IMR-90 (cell line): Measurements from ENCODE around the gene C17orf100. TPM values are rescaled to one million over a fixed set of nuclear protein-coding genes. Genes with fewer than 3 reads are reported as not detected.

Experiments used
- ATAC-seq: fragments of 200-7000 bp; cut with Tn5 transposase; 2 replicates; pipeline ENCODE4 v1.9.1; 2020; ENCODE audit warnings: low read depth, mild to moderate bottlenecking, moderate library complexity
- BruUV-seq: library from RNA; stranded (reverse); fragments of 400-500 nt; replicated peaks from 2 replicates; lab custom pipeline; 2021; lab: Mats Ljungman, UMichigan
- CTCF ChIA-PET: fragments of 300-600 bp; formaldehyde crosslinking; extraction: SDS; loops from one replicate; lab custom pipeline; 2021; ENCODE audit warnings: antibody characterized with exemption; lab: Yijun Ruan, JAX
- POLR2A ChIA-PET: fragments of 300-600 bp; sonication (Branson Sonifier 250); formaldehyde crosslinking; loops from one replicate; lab custom pipeline; 2022; ENCODE audit warnings: antibody characterized with exemption; ENCODE audit not compliant: unreplicated experiment; lab: Charles Lee
- DNase-seq: peaks from one replicate; pipeline ENCODE4 v3.0.0; 2013
- H2AFZ ChIP-seq: replicated peaks from 2 replicates; pipeline ENCODE3; 2013; ENCODE audit warnings: low read length, mild to moderate bottlenecking; ENCODE audit not compliant: poor library complexity
- H2AK5ac ChIP-seq: 2 replicates; pipeline ENCODE4 v1.6.1; 2013; ENCODE audit warnings: low read depth, low read length, inconsistent platforms
- H2AK9ac ChIP-seq: replicated peaks from 2 replicates; pipeline ENCODE3; 2013; ENCODE audit warnings: mild to moderate bottlenecking, low read depth, low read length, moderate library complexity; ENCODE audit not compliant: poor library complexity
- H2BK120ac ChIP-seq: 2 replicates; pipeline ENCODE4 v1.6.1; 2013; ENCODE audit warnings: low read depth, low read length, inconsistent platforms
- H2BK15ac ChIP-seq: 3 replicates; pipeline ENCODE4 v1.6.1; 2013; ENCODE audit warnings: low read depth, low read length, inconsistent platforms
- H2BK20ac ChIP-seq: 2 replicates; pipeline ENCODE4 v1.6.1; 2013; ENCODE audit warnings: low read depth, mild to moderate bottlenecking, inconsistent platforms, low read length, moderate library complexity
- H2BK5ac ChIP-seq: 2 replicates; pipeline ENCODE4 v1.6.1; 2013; ENCODE audit warnings: mild to moderate bottlenecking, low read depth, low read length, inconsistent platforms; ENCODE audit not compliant: poor library complexity, severe bottlenecking
- H3K14ac ChIP-seq: replicated peaks from 2 replicates; pipeline ENCODE4 v1.6.1; 2013; ENCODE audit warnings: low read depth, low read length, inconsistent platforms
- H3K18ac ChIP-seq: 2 replicates; pipeline ENCODE4 v1.6.1; 2013; ENCODE audit warnings: low read depth, low read length, control low read depth
- H3K23ac ChIP-seq: 2 replicates; pipeline ENCODE4 v1.6.1; 2013; ENCODE audit warnings: low read depth, low read length, inconsistent platforms
- H3K27ac ChIP-seq: 2 replicates; pipeline ENCODE4 v1.5.1; 2013; ENCODE audit warnings: mild to moderate bottlenecking, control low read depth, low read length; ENCODE audit not compliant: insufficient read depth
- H3K27me3 ChIP-seq: 2 replicates; pipeline ENCODE4 v1.6.1; 2013; ENCODE audit warnings: low read length; ENCODE audit not compliant: control insufficient read depth, insufficient read depth
- H3K36me3 ChIP-seq: 2 replicates; pipeline ENCODE4 v1.6.1; 2013; ENCODE audit warnings: low read length, mixed read lengths; ENCODE audit not compliant: control insufficient read depth, insufficient read depth
- H3K4ac ChIP-seq: 2 replicates; pipeline ENCODE4 v1.6.1; 2013; ENCODE audit warnings: low read depth, low read length, inconsistent platforms
- H3K4me1 ChIP-seq: 2 replicates; pipeline ENCODE4 v1.6.1; 2013; ENCODE audit warnings: low read length, mixed read lengths; ENCODE audit not compliant: control insufficient read depth, insufficient read depth
- H3K4me2 ChIP-seq: 2 replicates; pipeline ENCODE4 v1.6.1; 2013; ENCODE audit warnings: low read depth, mild to moderate bottlenecking, control low read depth, low read length, moderate library complexity
- H3K4me3 ChIP-seq: 2 replicates; pipeline ENCODE4 v1.5.1; 2013; ENCODE audit warnings: low read depth, mild to moderate bottlenecking, control low read depth, low read length, moderate library complexity; ENCODE audit not compliant: insufficient read depth
- H3K56ac ChIP-seq: 2 replicates; pipeline ENCODE4 v1.6.1; 2013; ENCODE audit warnings: low read length, inconsistent platforms; ENCODE audit not compliant: insufficient read depth; ENCODE audit errors: extremely low read depth
- H3K79me1 ChIP-seq, 2 experiments: 2 replicates each; pipeline ENCODE4 v1.6.1; 2013; ENCODE audit warnings: low read length in 2 of 2, inconsistent platforms in 1 of 2, low read depth in 1 of 2
- H3K9ac ChIP-seq: 2 replicates; pipeline ENCODE4 v1.6.1; 2013; ENCODE audit warnings: low read depth, low read length, control low read depth
- H3K9me1 ChIP-seq: 2 replicates; pipeline ENCODE4 v1.6.1; 2013; ENCODE audit warnings: low read length, inconsistent platforms; ENCODE audit not compliant: insufficient read depth
- H3K9me3 ChIP-seq: 2 replicates; pipeline ENCODE4 v1.6.1; 2013; ENCODE audit warnings: low read length; ENCODE audit not compliant: control insufficient read depth, insufficient read depth
- H4K20me1 ChIP-seq: 2 replicates; pipeline ENCODE4 v1.6.1; 2013; ENCODE audit warnings: low read length, inconsistent platforms; ENCODE audit not compliant: insufficient read depth
- H4K5ac ChIP-seq: 2 replicates; pipeline ENCODE4 v1.6.1; 2013; ENCODE audit warnings: mild to moderate bottlenecking, low read depth, low read length, control low read depth
- H4K8ac ChIP-seq, 2 experiments: 2 replicates each; pipeline ENCODE4 v1.6.1; 2013; ENCODE audit warnings: low read depth in 2 of 2, low read length in 2 of 2, control low read depth in 1 of 2, inconsistent platforms in 1 of 2
- H4K91ac ChIP-seq: 2 replicates; pipeline ENCODE4 v1.6.1; 2013; ENCODE audit warnings: low read depth, low read length, inconsistent platforms; ENCODE audit not compliant: insufficient read depth
- BHLHE40 ChIP-seq: fragments of 150-350 bp; IDR thresholded peaks from 2 replicates; pipeline ENCODE4 v1.6.1; 2016; ENCODE audit warnings: mild to moderate bottlenecking, low read depth, low read length
- CEBPB ChIP-seq: IDR thresholded peaks from 2 replicates; pipeline ENCODE4 v1.6.1; 2012; ENCODE audit warnings: low read depth, low read length, improper control_type of control experiment
- CHD1 ChIP-seq: IDR thresholded peaks from 2 replicates; pipeline ENCODE4 v1.6.1; 2012; ENCODE audit warnings: low read depth, low read length, improper control_type of control experiment
- CTCF ChIP-seq: conservative IDR thresholded peaks from 2 replicates; pipeline ENCODE4 v1.5.1; 2012; ENCODE audit warnings: mild to moderate bottlenecking, low read depth, low read length, improper control_type of control experiment
- ELK1 ChIP-seq: fragments of 150-350 bp; IDR thresholded peaks from 2 replicates; pipeline ENCODE4 v1.6.1; 2016; ENCODE audit warnings: low read depth, mild to moderate bottlenecking, low read length, moderate library complexity, borderline replicate concordance
- MAFK ChIP-seq: IDR thresholded peaks from 2 replicates; pipeline ENCODE4 v1.6.1; 2012; ENCODE audit warnings: low read depth, low read length, improper control_type of control experiment
- MAZ ChIP-seq: IDR thresholded peaks from 2 replicates; pipeline ENCODE4 v1.6.1; 2012; ENCODE audit warnings: low read depth, mild to moderate bottlenecking, low read length, improper control_type of control experiment, moderate library complexity, borderline replicate concordance
- MXI1 ChIP-seq: IDR thresholded peaks from 2 replicates; pipeline ENCODE4 v1.6.1; 2012; ENCODE audit warnings: low read depth, mild to moderate bottlenecking, low read length, moderate library complexity, borderline replicate concordance
- NFE2L2 ChIP-seq: fragments of 150-350 bp; IDR thresholded peaks from 2 replicates; pipeline ENCODE4 v1.6.1; 2016; ENCODE audit warnings: low read depth, mild to moderate bottlenecking, low read length
- POLR2A ChIP-seq: IDR thresholded peaks from 2 replicates; pipeline ENCODE4 v1.6.1; 2012; ENCODE audit warnings: mild to moderate bottlenecking, low read depth, low read length
- RAD21 ChIP-seq: IDR thresholded peaks from 2 replicates; pipeline ENCODE4 v1.6.1; 2012; ENCODE audit warnings: low read length, improper control_type of control experiment
- RCOR1 ChIP-seq: IDR thresholded peaks from 2 replicates; pipeline ENCODE4 v1.6.1; 2012; ENCODE audit warnings: mild to moderate bottlenecking, low read length, improper control_type of control experiment; ENCODE audit not compliant: insufficient replicate concordance
- RFX5 ChIP-seq: IDR thresholded peaks from 2 replicates; pipeline ENCODE4 v1.8.0; 2012; ENCODE audit warnings: low read depth, mild to moderate bottlenecking, low read length, moderate library complexity
- SMC3 ChIP-seq: fragments of 150-350 bp; IDR thresholded peaks from 2 replicates; pipeline ENCODE4 v1.6.1; 2016; ENCODE audit warnings: low read depth, mild to moderate bottlenecking, antibody characterized with exemption, low read length, moderate library complexity
- USF2 ChIP-seq: fragments of 150-350 bp; IDR thresholded peaks from 2 replicates; pipeline ENCODE4 v1.6.1; 2017; ENCODE audit warnings: mild to moderate bottlenecking, antibody characterized with exemption, low read length, low read depth
- WGBS, 2 experiments: methylation state at CpG; one replicate each; pipeline versions ENCODE4 v1.1.5 to v1.1.7; 2013; ENCODE audit warnings: missing lambda C conversion rate in 2 of 2; ENCODE audit not compliant: insufficient read length in 1 of 2; ENCODE audit errors: extremely low coverage in 2 of 2; 5-methylcytosine and 5-hydroxymethylcytosine counted together
- dilution Hi-C: fragments of 300-500 bp; cut with HindIII; formaldehyde crosslinking; loops from one replicate; pipeline ENCODE4 v1.14.3; 2018; ENCODE audit warnings: low sequenced_read_pairs; ENCODE audit not compliant: unreplicated experiment
- in situ Hi-C: fragments of 300-500 bp; cut with MboI; formaldehyde crosslinking; loops from 3 replicates; pipeline ENCODE4 v1.14.3; 2019; ENCODE audit warnings: low sequenced_read_pairs, inconsistent platforms, mixed read lengths
- intact Hi-C: fragments of 100-400 bp; cut with micrococcal nuclease; formaldehyde crosslinking; loops from 2 replicates; pipeline ENCODE4 v1.10.0; 2022
- polyA plus RNA-seq, 3 experiments: library from polyadenylated mRNA; depleted of rRNA; stranded (reverse); fragments of >200 nt; gene quantifications; 2 replicates each; pipeline ENCODE4 v1.2.3, GENCODE V29; 2012; ENCODE audit warnings: low replicate concordance in 1 of 3
- total RNA-seq: library from RNA; depleted of rRNA; stranded (reverse); fragments of >200 nt; gene quantifications from 2 replicates; pipeline ENCODE4 v1.2.3, GENCODE V29; 2012

Gene C17orf100
- total and polyA plus RNA-seq, 2 of the 4 experiments (the other 2 are of a cell fraction): 0.18 to 1.8 TPM

- no peak overlapping the region for H3K4me2 ChIP-seq
- no peak overlapping the region for H3K56ac ChIP-seq
- no peak overlapping the region for H2AK9ac ChIP-seq
- no TSS peak for BruUV-seq
- DNase-seq (no peak), ATAC-seq (no peak)
- no peak overlapping the region for H4K8ac ChIP-seq
- H2AK5ac ChIP-seq: no peak overlapping the region
- TF ChIP-seq USF2 (no peak), MAZ (no peak), BHLHE40 (no peak), ELK1 (no peak), NFE2L2 (no peak), RCOR1 (no peak), MAFK (no peak), CEBPB (no peak), RFX5 (no peak), CHD1 (no peak), MXI1 (no peak), POLR2A (no peak), RAD21 (no peak), SMC3 (no peak), CTCF (no peak)
- H3K9me3 ChIP-seq: no peaks in the 10 kb centered on the region
- no peak overlapping the region for H3K27ac ChIP-seq
- no peak overlapping the region for H2BK120ac ChIP-seq
- H3K18ac ChIP-seq: no peak overlapping the region
- H3K14ac ChIP-seq: no peak overlapping the region
- H2BK15ac ChIP-seq: no peak overlapping the region
- no peaks in the 10 kb centered on the region for H3K79me1 ChIP-seq
- intact Hi-C loops: loop anchor here (10.0 kb wide), 1 partner anchor 87 kb away; the partner anchor contains the start of gene XAF1
- CTCF ChIA-PET: no interaction called here
- no peaks in the 10 kb centered on the region for H3K36me3 ChIP-seq
- in situ Hi-C loops: loop anchor here (10.0 kb wide), 3 partner anchors 127 to 347 kb away; partner anchors contain the start of genes RNASEK and TEKT1
- no CpG with 5 or more reads among the region's 17 CpGs for WGBS, 2 experiments
- no peak overlapping the region for H2AFZ ChIP-seq
- no peak overlapping the region for H3K4me3 ChIP-seq
- no peaks in the 10 kb centered on the region for H3K9me1 ChIP-seq
- dilution Hi-C loops: no loop called here
- H3K23ac ChIP-seq: no peak overlapping the region
- no peak overlapping the region for H4K91ac ChIP-seq
- no peaks in the 10 kb centered on the region for H3K4me1 ChIP-seq
- H3K4ac ChIP-seq: no peak overlapping the region
- H3K9ac ChIP-seq: no peak overlapping the region
- no peak overlapping the region for H2BK20ac ChIP-seq
- POLR2A ChIA-PET: no interaction called here
- H4K20me1 ChIP-seq: no peaks in the 10 kb centered on the region
- H4K5ac ChIP-seq: no peak overlapping the region
- peaks cover 20% of the 10 kb centered on the region for H3K27me3 ChIP-seq
- H2BK5ac ChIP-seq: no peak overlapping the region
Measured at GRCh38 chr17:6668219-6668618, 16.7 kb downstream of the C17orf100 start.
